ENCODE measurements around the gene PPM1L.

DNA sequence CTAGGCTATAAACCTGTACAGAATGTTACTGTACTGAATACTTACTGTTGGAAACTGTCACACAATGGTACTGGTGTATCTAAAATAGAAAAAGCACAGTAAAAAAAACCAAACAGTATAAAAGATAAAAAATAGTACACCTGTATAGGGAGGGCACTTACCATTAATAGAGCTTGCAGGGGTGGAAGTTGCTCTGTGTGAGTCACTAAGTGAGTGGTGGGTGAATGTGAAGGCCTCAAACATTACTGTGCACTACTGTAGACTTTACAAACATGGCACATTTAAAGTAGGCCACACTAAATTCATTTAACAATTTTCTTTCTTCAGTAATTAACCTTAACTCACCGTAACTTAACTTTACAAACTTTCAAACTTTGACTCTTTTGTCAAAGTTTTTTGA lies 327.1 kb downstream of the PPM1L start:
- TF ChIP-seq, protein P1, sequence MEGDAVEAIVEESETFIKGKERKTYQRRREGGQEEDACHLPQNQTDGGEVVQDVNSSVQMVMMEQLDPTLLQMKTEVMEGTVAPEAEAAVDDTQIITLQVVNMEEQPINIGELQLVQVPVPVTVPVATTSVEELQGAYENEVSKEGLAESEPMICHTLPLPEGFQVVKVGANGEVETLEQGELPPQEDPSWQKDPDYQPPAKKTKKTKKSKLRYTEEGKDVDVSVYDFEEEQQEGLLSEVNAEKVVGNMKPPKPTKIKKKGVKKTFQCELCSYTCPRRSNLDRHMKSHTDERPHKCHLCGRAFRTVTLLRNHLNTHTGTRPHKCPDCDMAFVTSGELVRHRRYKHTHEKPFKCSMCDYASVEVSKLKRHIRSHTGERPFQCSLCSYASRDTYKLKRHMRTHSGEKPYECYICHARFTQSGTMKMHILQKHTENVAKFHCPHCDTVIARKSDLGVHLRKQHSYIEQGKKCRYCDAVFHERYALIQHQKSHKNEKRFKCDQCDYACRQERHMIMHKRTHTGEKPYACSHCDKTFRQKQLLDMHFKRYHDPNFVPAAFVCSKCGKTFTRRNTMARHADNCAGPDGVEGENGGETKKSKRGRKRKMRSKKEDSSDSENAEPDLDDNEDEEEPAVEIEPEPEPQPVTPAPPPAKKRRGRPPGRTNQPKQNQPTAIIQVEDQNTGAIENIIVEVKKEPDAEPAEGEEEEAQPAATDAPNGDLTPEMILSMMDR (optimal IDR thresholded peaks at IDR 0.05 in 1 of 3, IDR thresholded peaks at IDR 0.05 in 1 of 3, conservative IDR thresholded peaks at IDR 0.05 in 1 of 3; ENCODE audit: extremely low read depth in 1 of 3, insufficient read depth in 2 of 3, low read length in 3 of 3): no peak
- TF ChIP-seq EZH2 (IDR thresholded peaks at IDR 0.05; ENCODE audit: low read length): no peak

All from keratinocyte (primary cell).